Peyer's patch (tissue), 4 donors: ENCODE results near the gene SLC16A3.

ENCODE experiments used
- CTCF ChIP-seq, 6 experiments: fragments of 450-650 bp in 4 of 6; fragments of 200-600 bp in 2 of 6; sonication (generic) in 1 of 6; IDR thresholded peaks; one replicate each; pipeline ENCODE4 v1.5.1; 2017 to 2019; ENCODE audit warnings: antibody characterized with exemption in 6 of 6, mild to moderate bottlenecking in 3 of 6, moderate library complexity in 1 of 6
- POLR2A ChIP-seq, 2 donors: fragments of 450-650 bp; IDR thresholded peaks; one replicate each; pipeline ENCODE4 v1.5.1; 2017; ENCODE audit warnings: antibody characterized with exemption in 2 of 2, mild to moderate bottlenecking in 2 of 2, moderate library complexity in 2 of 2

- TF ChIP-seq CTCF (IDR thresholded peaks at IDR 0.05) (no peak), POLR2A (IDR thresholded peaks at IDR 0.05) (no peak)
Observed at GRCh38 chr17:82275326-82275725, 46.5 kb downstream of the SLC16A3 start.
